ENCODE measurements around the gene TRPM2.

DNA sequence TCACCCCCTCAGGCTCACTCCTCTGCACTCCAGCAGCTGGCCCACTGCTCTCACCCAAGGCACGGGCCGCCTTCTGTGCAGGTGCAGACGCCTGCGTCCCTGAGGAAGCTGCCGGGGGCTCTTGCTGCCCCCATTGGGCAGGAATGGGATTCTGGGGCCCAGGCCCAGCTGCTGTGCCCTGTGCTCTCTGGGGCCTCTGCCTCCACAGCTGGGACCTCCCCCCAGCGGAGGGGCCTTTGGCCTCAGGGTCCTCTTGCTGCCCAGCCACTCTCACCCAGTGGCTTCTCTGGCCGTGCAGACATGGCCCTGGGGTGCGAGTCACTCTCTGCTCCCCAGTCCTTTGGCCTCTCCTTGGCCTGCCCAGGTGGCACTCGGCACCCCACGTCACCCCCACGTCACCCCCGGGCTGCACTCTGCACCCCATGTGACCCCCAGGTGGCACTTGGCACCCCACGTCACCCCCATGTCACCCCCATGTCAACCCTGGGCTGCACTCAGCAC lies 82.7 kb downstream of the TRPM2 start:
- TF ChIP-seq POLR2AphosphoS5 (IDR thresholded peaks at IDR 0.05; ENCODE audit: low read depth, low read length) (no peak), POLR2A (IDR thresholded peaks at IDR 0.05; ENCODE audit: borderline replicate concordance, extremely low read depth, insufficient read depth, insufficient read length) (no peak), SIN3A (IDR thresholded peaks at IDR 0.05; ENCODE audit: low read depth) (no peak), MAX (IDR thresholded peaks at IDR 0.05) (no peak), RAD21 (IDR thresholded peaks at IDR 0.05; ENCODE audit: low read depth) (no peak), JUND (IDR thresholded peaks at IDR 0.05) (no peak), EZH2 (IDR thresholded peaks at IDR 0.05) (no peak), CTCF (IDR thresholded peaks at IDR 0.05 in 2 of 3, conservative IDR thresholded peaks at IDR 0.05 in 1 of 3; ENCODE audit: borderline replicate concordance in 1 of 3, insufficient read depth in 1 of 3, low read depth in 2 of 3, low read length in 2 of 3) (no peak), EZH2phosphoT487 (IDR thresholded peaks at IDR 0.05; ENCODE audit: borderline replicate concordance) (no peak)
